Nephron progenitor cell (in vitro differentiated cells): Measurements from ENCODE around the gene HMG20A.

Experiments
- DNase-seq: peaks from one replicate; pipeline ENCODE4 v3.0.0; 2021
- H3K27ac Mint-ChIP-seq: 2 replicates; pipeline ENCODE4 v1.8.0; 2021; ENCODE audit warnings: mild to moderate bottlenecking, moderate library complexity, mixed read lengths
- H3K27me3 Mint-ChIP-seq: 2 replicates; pipeline ENCODE4 v1.8.0; 2021; ENCODE audit warnings: mild to moderate bottlenecking, low read depth, mixed read lengths; ENCODE audit not compliant: poor library complexity
- H3K36me3 Mint-ChIP-seq: 2 replicates; pipeline ENCODE4 v1.8.0; 2021; ENCODE audit warnings: low read depth, mixed read lengths
- H3K4me1 Mint-ChIP-seq: 2 replicates; pipeline ENCODE4 v1.8.0; 2021; ENCODE audit warnings: mixed read lengths
- H3K4me3 Mint-ChIP-seq: 2 replicates; pipeline ENCODE4 v1.8.0; 2021; ENCODE audit warnings: mild to moderate bottlenecking, moderate library complexity, mixed read lengths
- H3K9me3 Mint-ChIP-seq: 2 replicates; pipeline ENCODE4 v1.8.0; 2021; ENCODE audit warnings: mild to moderate bottlenecking, moderate library complexity, mixed read lengths
- CTCF ChIP-seq: fragments of 200-600 bp; sonication (generic); IDR thresholded peaks from 2 replicates; pipeline ENCODE4 v1.5.0; 2021; ENCODE audit warnings: antibody characterized with exemption

HMG20A gene

GRCh38 chr15:77530576-77530975, 109.9 kb downstream of the HMG20A start:
- Mint-ChIP-seq H3K27ac (peak overlapping the region; percentile 61), H3K4me1 (peaks cover 82% of the 10 kb centered on the region), H3K27me3 (peaks cover 2% of the 10 kb centered on the region)

GRCh38 chr15:77531191-77532000, 110.7 kb downstream of the HMG20A start:
- no peak for DNase-seq
- no peaks in the 10 kb centered on the region for H3K9me3 Mint-ChIP-seq
- peaks cover 78% of the 10 kb centered on the region for H3K4me1 Mint-ChIP-seq
- H3K4me3 Mint-ChIP-seq = no peak overlapping the region
- no peaks in the 10 kb centered on the region for H3K36me3 Mint-ChIP-seq
- TF ChIP-seq CTCF = no peak
- H3K27me3 Mint-ChIP-seq = peaks cover 2% of the 10 kb centered on the region
- H3K27ac Mint-ChIP-seq = no peak overlapping the region

More at GRCh38 chr15:77530576-77530975, 109.9 kb downstream of the HMG20A start:
- DNase-seq = no peak
- Mint-ChIP-seq H3K36me3 (no peaks in the 10 kb centered on the region), H3K9me3 (no peaks in the 10 kb centered on the region), H3K4me3 (no peak overlapping the region)
- TF ChIP-seq CTCF = no peak

- H3K27me3 Mint-ChIP-seq = peaks cover 2% of the 10 kb centered on the region
- no peak for TF ChIP-seq CTCF
- peaks cover 70% of the 10 kb centered on the region for H3K4me1 Mint-ChIP-seq
- no peaks in the 10 kb centered on the region for H3K9me3 Mint-ChIP-seq
- no peak overlapping the region for H3K27ac Mint-ChIP-seq
- H3K36me3 Mint-ChIP-seq = no peaks in the 10 kb centered on the region
- no peak for DNase-seq
- no peak overlapping the region for H3K4me3 Mint-ChIP-seq
Observed at GRCh38 chr15:77532067-77532710, 111.5 kb downstream of the HMG20A start.

- no peaks in the 10 kb centered on the region for H3K9me3 Mint-ChIP-seq
- peak overlapping the region; percentile 10 for H3K4me3 Mint-ChIP-seq
- peaks cover 6% of the 10 kb centered on the region for H3K27me3 Mint-ChIP-seq
- no peaks in the 10 kb centered on the region for H3K36me3 Mint-ChIP-seq
- no peak for DNase-seq
- peaks cover 63% of the 10 kb centered on the region for H3K4me1 Mint-ChIP-seq
- H3K27ac Mint-ChIP-seq = no peak overlapping the region
- no peak for TF ChIP-seq CTCF
Observed at GRCh38 chr15:77532846-77533245, 112.2 kb downstream of the HMG20A start.

- H3K27me3 Mint-ChIP-seq = peaks cover 6% of the 10 kb centered on the region
- no peak overlapping the region for H3K27ac Mint-ChIP-seq
- DNase-seq = no peak
- peaks cover 55% of the 10 kb centered on the region for H3K4me1 Mint-ChIP-seq
- TF ChIP-seq CTCF = no peak
- H3K36me3 Mint-ChIP-seq = no peaks in the 10 kb centered on the region
- no peak overlapping the region for H3K4me3 Mint-ChIP-seq
- no peaks in the 10 kb centered on the region for H3K9me3 Mint-ChIP-seq
Observed at GRCh38 chr15:77533578-77534430, 113.1 kb downstream of the HMG20A start.
